ENCODE data around the gene CHRDL2.

DNA sequence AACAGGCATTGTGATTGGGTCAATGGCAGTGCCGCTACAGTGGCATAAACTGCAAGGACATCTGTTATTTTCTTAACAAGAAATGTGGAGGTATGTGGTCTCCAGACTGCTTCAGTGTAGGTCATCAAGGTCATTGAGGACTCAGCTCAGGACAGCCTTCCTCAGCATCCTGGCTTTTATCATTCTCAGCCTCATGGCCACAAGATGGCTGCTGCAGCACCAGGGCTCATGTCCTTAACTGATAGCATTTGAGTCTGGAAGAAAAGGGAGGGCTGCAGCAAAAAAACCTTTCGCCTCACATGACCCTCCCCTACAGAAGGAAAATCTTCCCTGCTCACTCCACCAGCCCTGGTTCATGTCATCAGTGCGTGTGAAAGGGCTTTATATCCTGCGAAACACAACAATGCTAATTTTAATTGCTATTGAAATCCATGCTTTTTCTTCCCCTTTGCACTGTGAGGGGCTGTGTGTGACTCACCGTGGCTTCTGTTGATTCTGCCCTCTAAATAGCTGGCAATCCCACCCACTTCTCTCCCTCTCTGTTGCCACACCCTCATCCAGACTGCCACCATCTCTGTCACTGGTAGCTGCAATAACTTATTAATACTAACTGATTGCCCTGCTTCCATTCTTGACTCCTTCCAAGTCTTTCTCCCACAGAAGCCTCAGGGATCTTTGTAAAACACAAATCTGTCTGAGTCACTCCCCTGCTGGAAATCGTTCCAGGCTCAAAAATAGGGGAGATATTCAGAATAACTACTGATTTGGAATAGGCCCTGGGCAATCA is 43.8 kb downstream of the CHRDL2 start:
- TF ChIP-seq, protein P1, sequence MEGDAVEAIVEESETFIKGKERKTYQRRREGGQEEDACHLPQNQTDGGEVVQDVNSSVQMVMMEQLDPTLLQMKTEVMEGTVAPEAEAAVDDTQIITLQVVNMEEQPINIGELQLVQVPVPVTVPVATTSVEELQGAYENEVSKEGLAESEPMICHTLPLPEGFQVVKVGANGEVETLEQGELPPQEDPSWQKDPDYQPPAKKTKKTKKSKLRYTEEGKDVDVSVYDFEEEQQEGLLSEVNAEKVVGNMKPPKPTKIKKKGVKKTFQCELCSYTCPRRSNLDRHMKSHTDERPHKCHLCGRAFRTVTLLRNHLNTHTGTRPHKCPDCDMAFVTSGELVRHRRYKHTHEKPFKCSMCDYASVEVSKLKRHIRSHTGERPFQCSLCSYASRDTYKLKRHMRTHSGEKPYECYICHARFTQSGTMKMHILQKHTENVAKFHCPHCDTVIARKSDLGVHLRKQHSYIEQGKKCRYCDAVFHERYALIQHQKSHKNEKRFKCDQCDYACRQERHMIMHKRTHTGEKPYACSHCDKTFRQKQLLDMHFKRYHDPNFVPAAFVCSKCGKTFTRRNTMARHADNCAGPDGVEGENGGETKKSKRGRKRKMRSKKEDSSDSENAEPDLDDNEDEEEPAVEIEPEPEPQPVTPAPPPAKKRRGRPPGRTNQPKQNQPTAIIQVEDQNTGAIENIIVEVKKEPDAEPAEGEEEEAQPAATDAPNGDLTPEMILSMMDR (IDR thresholded peaks at IDR 0.05): no peak
- TF ChIP-seq, protein P2, sequence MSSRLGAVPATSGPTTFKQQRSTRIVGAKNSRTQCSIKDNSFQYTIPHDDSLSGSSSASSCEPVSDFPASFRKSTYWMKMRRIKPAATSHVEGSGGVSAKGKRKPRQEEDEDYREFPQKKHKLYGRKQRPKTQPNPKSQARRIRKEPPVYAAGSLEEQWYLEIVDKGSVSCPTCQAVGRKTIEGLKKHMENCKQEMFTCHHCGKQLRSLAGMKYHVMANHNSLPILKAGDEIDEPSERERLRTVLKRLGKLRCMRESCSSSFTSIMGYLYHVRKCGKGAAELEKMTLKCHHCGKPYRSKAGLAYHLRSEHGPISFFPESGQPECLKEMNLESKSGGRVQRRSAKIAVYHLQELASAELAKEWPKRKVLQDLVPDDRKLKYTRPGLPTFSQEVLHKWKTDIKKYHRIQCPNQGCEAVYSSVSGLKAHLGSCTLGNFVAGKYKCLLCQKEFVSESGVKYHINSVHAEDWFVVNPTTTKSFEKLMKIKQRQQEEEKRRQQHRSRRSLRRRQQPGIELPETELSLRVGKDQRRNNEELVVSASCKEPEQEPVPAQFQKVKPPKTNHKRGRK (CRISPR knock-in tag; IDR thresholded peaks at IDR 0.05; ENCODE audit: borderline replicate concordance): no peak
- TF ChIP-seq ZNF317 (CRISPR knock-in tag; IDR thresholded peaks at IDR 0.05; ENCODE audit: borderline replicate concordance, low read depth) (no peak), JUN (CRISPR knock-in tag; IDR thresholded peaks at IDR 0.05) (no peak), SP1 (CRISPR knock-in tag; conservative IDR thresholded peaks at IDR 0.05) (no peak), ZNF121 (CRISPR knock-in tag; IDR thresholded peaks at IDR 0.05) (no peak), NR3C1 (CRISPR knock-in tag; conservative IDR thresholded peaks at IDR 0.05; ENCODE audit: low read depth) (no peak)
- TF ChIP-seq, protein P3, sequence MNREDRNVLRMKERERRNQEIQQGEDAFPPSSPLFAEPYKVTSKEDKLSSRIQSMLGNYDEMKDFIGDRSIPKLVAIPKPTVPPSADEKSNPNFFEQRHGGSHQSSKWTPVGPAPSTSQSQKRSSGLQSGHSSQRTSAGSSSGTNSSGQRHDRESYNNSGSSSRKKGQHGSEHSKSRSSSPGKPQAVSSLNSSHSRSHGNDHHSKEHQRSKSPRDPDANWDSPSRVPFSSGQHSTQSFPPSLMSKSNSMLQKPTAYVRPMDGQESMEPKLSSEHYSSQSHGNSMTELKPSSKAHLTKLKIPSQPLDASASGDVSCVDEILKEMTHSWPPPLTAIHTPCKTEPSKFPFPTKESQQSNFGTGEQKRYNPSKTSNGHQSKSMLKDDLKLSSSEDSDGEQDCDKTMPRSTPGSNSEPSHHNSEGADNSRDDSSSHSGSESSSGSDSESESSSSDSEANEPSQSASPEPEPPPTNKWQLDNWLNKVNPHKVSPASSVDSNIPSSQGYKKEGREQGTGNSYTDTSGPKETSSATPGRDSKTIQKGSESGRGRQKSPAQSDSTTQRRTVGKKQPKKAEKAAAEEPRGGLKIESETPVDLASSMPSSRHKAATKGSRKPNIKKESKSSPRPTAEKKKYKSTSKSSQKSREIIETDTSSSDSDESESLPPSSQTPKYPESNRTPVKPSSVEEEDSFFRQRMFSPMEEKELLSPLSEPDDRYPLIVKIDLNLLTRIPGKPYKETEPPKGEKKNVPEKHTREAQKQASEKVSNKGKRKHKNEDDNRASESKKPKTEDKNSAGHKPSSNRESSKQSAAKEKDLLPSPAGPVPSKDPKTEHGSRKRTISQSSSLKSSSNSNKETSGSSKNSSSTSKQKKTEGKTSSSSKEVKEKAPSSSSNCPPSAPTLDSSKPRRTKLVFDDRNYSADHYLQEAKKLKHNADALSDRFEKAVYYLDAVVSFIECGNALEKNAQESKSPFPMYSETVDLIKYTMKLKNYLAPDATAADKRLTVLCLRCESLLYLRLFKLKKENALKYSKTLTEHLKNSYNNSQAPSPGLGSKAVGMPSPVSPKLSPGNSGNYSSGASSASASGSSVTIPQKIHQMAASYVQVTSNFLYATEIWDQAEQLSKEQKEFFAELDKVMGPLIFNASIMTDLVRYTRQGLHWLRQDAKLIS (CRISPR knock-in tag; IDR thresholded peaks at IDR 0.05; ENCODE audit: borderline replicate concordance): no peak
- TF ChIP-seq, protein P4, sequence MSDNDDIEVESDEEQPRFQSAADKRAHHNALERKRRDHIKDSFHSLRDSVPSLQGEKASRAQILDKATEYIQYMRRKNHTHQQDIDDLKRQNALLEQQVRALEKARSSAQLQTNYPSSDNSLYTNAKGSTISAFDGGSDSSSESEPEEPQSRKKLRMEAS (CRISPR knock-in tag; IDR thresholded peaks at IDR 0.05): no peak
- TF ChIP-seq, protein P5, sequence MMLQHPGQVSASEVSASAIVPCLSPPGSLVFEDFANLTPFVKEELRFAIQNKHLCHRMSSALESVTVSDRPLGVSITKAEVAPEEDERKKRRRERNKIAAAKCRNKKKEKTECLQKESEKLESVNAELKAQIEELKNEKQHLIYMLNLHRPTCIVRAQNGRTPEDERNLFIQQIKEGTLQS (CRISPR knock-in tag; conservative IDR thresholded peaks at IDR 0.05): no peak
- TF ChIP-seq, protein P6, sequence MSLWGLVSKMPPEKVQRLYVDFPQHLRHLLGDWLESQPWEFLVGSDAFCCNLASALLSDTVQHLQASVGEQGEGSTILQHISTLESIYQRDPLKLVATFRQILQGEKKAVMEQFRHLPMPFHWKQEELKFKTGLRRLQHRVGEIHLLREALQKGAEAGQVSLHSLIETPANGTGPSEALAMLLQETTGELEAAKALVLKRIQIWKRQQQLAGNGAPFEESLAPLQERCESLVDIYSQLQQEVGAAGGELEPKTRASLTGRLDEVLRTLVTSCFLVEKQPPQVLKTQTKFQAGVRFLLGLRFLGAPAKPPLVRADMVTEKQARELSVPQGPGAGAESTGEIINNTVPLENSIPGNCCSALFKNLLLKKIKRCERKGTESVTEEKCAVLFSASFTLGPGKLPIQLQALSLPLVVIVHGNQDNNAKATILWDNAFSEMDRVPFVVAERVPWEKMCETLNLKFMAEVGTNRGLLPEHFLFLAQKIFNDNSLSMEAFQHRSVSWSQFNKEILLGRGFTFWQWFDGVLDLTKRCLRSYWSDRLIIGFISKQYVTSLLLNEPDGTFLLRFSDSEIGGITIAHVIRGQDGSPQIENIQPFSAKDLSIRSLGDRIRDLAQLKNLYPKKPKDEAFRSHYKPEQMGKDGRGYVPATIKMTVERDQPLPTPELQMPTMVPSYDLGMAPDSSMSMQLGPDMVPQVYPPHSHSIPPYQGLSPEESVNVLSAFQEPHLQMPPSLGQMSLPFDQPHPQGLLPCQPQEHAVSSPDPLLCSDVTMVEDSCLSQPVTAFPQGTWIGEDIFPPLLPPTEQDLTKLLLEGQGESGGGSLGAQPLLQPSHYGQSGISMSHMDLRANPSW (CRISPR knock-in tag; conservative IDR thresholded peaks at IDR 0.05; ENCODE audit: low read depth): no peak
- TF ChIP-seq, protein P7, sequence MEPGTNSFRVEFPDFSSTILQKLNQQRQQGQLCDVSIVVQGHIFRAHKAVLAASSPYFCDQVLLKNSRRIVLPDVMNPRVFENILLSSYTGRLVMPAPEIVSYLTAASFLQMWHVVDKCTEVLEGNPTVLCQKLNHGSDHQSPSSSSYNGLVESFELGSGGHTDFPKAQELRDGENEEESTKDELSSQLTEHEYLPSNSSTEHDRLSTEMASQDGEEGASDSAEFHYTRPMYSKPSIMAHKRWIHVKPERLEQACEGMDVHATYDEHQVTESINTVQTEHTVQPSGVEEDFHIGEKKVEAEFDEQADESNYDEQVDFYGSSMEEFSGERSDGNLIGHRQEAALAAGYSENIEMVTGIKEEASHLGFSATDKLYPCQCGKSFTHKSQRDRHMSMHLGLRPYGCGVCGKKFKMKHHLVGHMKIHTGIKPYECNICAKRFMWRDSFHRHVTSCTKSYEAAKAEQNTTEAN (CRISPR knock-in tag; IDR thresholded peaks at IDR 0.05): no peak

Measured in WTC11 (cell line).